Measurements from ENCODE around the gene HTR7. TPM values are rescaled to one million over a fixed set of nuclear protein-coding genes. Genes with fewer than 3 reads are reported as not detected.

The HTR7 gene
- polyA plus RNA-seq, 4 donors: 0.50 to 0.83 (median 0.64) TPM

GRCh38 chr10:90745565-90745964 is 112.3 kb downstream of the HTR7 start:
- DNase-seq (ENCODE audit: low read depth in 4 of 4, low spot score in 3 of 4): no peak

- DNase-seq (ENCODE audit: low read depth in 4 of 4, low spot score in 3 of 4): no peak
Measured at GRCh38 chr10:90743291-90743690, 114.5 kb downstream of the HTR7 start.

GRCh38 chr10:90741926-90742565 is 115.8 kb downstream of the HTR7 start:
- no peak for DNase-seq (ENCODE audit: low read depth in 4 of 4, low spot score in 3 of 4)

- DNase-seq (ENCODE audit: low read depth in 4 of 4, low spot score in 3 of 4): no peak
Measured at GRCh38 chr10:90740265-90740664, 117.6 kb downstream of the HTR7 start.

GRCh38 chr10:90738885-90739284 is 119.0 kb downstream of the HTR7 start:
- peak in 2 of 4 donors; percentile 2 to 3 for DNase-seq (ENCODE audit: low read depth in 4 of 4, low spot score in 3 of 4)

GRCh38 chr10:90734415-90734814 is 123.4 kb downstream of the HTR7 start:
- no peak for DNase-seq (ENCODE audit: low read depth in 4 of 4, low spot score in 3 of 4)

- no peak for DNase-seq (ENCODE audit: low read depth in 4 of 4, low spot score in 3 of 4)
Measured at GRCh38 chr10:90732581-90732980, 125.3 kb downstream of the HTR7 start.

GRCh38 chr10:90723416-90724068 is 134.3 kb downstream of the HTR7 start:
- no peak for DNase-seq (ENCODE audit: low read depth in 4 of 4, low spot score in 3 of 4)

GRCh38 chr10:90722832-90723231 is 135.0 kb downstream of the HTR7 start:
- DNase-seq (ENCODE audit: low read depth in 4 of 4, low spot score in 3 of 4): no peak

GRCh38 chr10:90718182-90718581 is 139.7 kb downstream of the HTR7 start:
- no peak for DNase-seq (ENCODE audit: low read depth in 4 of 4, low spot score in 3 of 4)

- no peak for DNase-seq (ENCODE audit: low read depth in 4 of 4, low spot score in 3 of 4)
Measured at GRCh38 chr10:90712529-90712928, 145.3 kb downstream of the HTR7 start.

- DNase-seq (ENCODE audit: low read depth in 4 of 4, low spot score in 3 of 4): no peak
Measured at GRCh38 chr10:90709727-90710126, 148.1 kb downstream of the HTR7 start.

GRCh38 chr10:90707657-90708056 is 150.2 kb downstream of the HTR7 start:
- no peak for DNase-seq (ENCODE audit: low read depth in 4 of 4, low spot score in 3 of 4)

- no peak for DNase-seq (ENCODE audit: low read depth in 4 of 4, low spot score in 3 of 4)
Measured at GRCh38 chr10:90701428-90701827, 156.4 kb downstream of the HTR7 start.

- no peak for DNase-seq (ENCODE audit: low read depth in 4 of 4, low spot score in 3 of 4)
Measured at GRCh38 chr10:90695915-90696676, 161.7 kb downstream of the HTR7 start.

Other genes with a start within 250 kb of the HTR7 start
- gene RPP30, start 13.9 kb upstream of the HTR7 start, polyA plus RNA-seq (ENCODE audit: insufficient read length in 4 of 4): 10 to 100 TPM; 58.5 to 65.9 (median 60.9) TPM
- gene ANKRD1, start 63.0 kb upstream of the HTR7 start, polyA plus RNA-seq (ENCODE audit: insufficient read length in 4 of 4): 1 to 10 TPM in 2 of 4 donors, under 1 TPM in 2; 0.45 to 1.2 (median 0.88) TPM

Measured in right renal pelvis (tissue), 4 donors.